ENCODE data around the gene MTX3. TPM values are rescaled to one million over a fixed set of nuclear protein-coding genes. Genes with fewer than 3 reads are reported as not detected.

MTX3 gene
- total RNA-seq, 1 donor = 12.5 TPM

- TF ChIP-seq, protein P1, sequence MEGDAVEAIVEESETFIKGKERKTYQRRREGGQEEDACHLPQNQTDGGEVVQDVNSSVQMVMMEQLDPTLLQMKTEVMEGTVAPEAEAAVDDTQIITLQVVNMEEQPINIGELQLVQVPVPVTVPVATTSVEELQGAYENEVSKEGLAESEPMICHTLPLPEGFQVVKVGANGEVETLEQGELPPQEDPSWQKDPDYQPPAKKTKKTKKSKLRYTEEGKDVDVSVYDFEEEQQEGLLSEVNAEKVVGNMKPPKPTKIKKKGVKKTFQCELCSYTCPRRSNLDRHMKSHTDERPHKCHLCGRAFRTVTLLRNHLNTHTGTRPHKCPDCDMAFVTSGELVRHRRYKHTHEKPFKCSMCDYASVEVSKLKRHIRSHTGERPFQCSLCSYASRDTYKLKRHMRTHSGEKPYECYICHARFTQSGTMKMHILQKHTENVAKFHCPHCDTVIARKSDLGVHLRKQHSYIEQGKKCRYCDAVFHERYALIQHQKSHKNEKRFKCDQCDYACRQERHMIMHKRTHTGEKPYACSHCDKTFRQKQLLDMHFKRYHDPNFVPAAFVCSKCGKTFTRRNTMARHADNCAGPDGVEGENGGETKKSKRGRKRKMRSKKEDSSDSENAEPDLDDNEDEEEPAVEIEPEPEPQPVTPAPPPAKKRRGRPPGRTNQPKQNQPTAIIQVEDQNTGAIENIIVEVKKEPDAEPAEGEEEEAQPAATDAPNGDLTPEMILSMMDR (IDR thresholded peaks at IDR 0.05; ENCODE audit: insufficient read depth, low read depth, low read length) = no peak
- H3K4me3 ChIP-seq (ENCODE audit: low read depth, low read length) = no peak overlapping the region
- DNase-seq (ENCODE audit: low read depth) = no peak
These were observed 5.8 kb downstream of the MTX3 start for GRCh38 chr5:79985288-79985687.

DNA sequence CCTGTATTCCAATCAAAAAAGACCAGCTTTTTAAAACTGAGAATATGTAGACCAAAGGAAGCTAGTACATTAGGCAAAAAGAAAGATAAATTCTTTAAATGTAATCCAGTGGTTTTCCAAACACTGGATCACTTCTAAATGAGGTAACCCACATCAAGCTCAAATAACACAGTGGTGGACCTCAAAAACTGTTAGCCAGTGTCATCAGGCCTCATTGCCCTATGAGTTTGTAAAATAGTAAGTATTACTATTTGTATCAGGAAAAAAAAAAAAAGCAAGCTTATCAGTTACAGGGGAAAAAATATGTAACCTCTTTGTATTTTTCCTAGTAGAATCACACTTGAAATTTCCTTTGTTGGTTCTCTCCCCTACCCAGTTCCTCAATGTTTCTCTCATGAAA is 6.7 kb downstream of the MTX3 start:
- DNase-seq (ENCODE audit: low read depth) = no peak
- TF ChIP-seq, protein P1 (IDR thresholded peaks at IDR 0.05; ENCODE audit: insufficient read depth, low read depth, low read length) = no peak
- no peak overlapping the region for H3K4me3 ChIP-seq (ENCODE audit: low read depth, low read length)

- H3K4me3 ChIP-seq (ENCODE audit: low read depth, low read length) = no peak overlapping the region
- DNase-seq (ENCODE audit: low read depth) = no peak
- TF ChIP-seq, protein P1 (IDR thresholded peaks at IDR 0.05; ENCODE audit: insufficient read depth, low read depth, low read length) = no peak
These were observed 7.4 kb downstream of the MTX3 start for GRCh38 chr5:79983618-79984017.

DNA sequence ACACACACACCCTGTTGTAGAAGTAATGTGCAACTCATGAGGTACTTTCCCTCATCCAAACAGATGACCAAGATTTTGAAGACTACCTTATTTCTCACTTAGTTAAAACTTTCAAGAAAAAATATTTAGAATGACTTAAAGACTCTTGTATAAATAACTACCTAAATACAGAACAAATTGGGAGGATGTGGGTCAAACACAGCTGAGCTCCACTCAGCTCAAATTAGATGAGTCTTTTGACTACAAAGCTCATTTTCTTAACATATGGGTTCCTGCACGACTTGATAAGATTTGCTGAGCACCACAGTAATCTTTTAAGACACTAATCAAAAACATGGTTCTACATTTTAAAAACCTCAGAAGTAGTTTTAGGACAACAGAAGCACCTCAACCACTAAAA is 8.9 kb downstream of the MTX3 start:
- H3K4me3 ChIP-seq (ENCODE audit: low read depth, low read length) = no peak overlapping the region
- no peak for DNase-seq (ENCODE audit: low read depth)
- TF ChIP-seq, protein P1 (IDR thresholded peaks at IDR 0.05; ENCODE audit: insufficient read depth, low read depth, low read length) = no peak

- H3K4me3 ChIP-seq (ENCODE audit: low read depth, low read length) = no peak overlapping the region
- TF ChIP-seq, protein P1 (IDR thresholded peaks at IDR 0.05; ENCODE audit: insufficient read depth, low read depth, low read length) = no peak
- peak; percentile 62 for DNase-seq (ENCODE audit: low read depth)
These were observed 14.1 kb downstream of the MTX3 start for GRCh38 chr5:79976759-79977515.

DNA sequence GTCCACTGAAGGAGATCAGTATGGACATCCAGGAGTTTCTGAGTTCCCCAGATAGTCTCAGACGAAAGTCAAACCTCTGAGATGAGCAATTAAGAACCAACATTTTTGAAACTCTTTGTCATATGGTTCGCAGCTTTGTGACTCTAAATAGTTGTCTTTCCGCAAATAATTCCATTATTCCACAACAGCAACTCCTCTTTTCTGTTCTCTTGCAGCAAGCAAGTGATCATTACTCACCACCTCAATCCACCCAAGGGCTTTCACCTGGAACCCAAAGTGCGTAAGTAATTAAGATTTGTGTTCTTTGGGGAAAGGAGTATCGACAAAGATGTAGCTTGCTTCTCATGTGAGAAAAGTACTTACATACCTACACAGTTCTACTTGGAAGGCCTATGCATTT is 15.6 kb downstream of the MTX3 start:
- DNase-seq (ENCODE audit: low read depth) = no peak
- no peak overlapping the region for H3K4me3 ChIP-seq (ENCODE audit: low read depth, low read length)

More for the DNA sequence above, 15.6 kb downstream of the MTX3 start:
- TF ChIP-seq, protein P1 (IDR thresholded peaks at IDR 0.05; ENCODE audit: insufficient read depth, low read depth, low read length) = no peak

Measured in fibroblast of villous mesenchyme (primary cell).